Thoracic aorta (tissue), 2 donors: ENCODE measurements around the gene TFIP11. TPM values are rescaled to one million over a fixed set of nuclear protein-coding genes. Genes with fewer than 3 reads are reported as not detected.

Experiments
- ATAC-seq: fragments of 150-250 bp; one replicate; pipeline ENCODE4 v1.8.0; 2017; ENCODE audit warnings: low read depth; ENCODE audit not compliant: insufficient number of reproducible peaks, low FRiP score
- DNase-seq: peaks from one replicate; pipeline ENCODE4 v3.0.0-alpha.2; 2020; ENCODE audit warnings: low spot score
- H3K27ac ChIP-seq, 2 donors: fragments of 200-600 bp; sonication (generic); 1 replicate in 1 of 2; 2 replicates in 1 of 2; pipeline ENCODE4 v1.5.1; 2016; ENCODE audit warnings: mild to moderate bottlenecking in 2 of 2, moderate library complexity in 2 of 2
- H3K27me3 ChIP-seq: fragments of 200-600 bp; sonication (generic); replicated peaks from 2 replicates; pipeline ENCODE4 v1.6.0; 2016; ENCODE audit warnings: mild to moderate bottlenecking; ENCODE audit not compliant: insufficient read depth
- H3K36me3 ChIP-seq: fragments of 200-600 bp; sonication (generic); one replicate; pipeline ENCODE4 v1.5.1; 2016
- H3K4me1 ChIP-seq, 2 donors: fragments of 200-600 bp; sonication (generic); 1 replicate in 1 of 2; 2 replicates in 1 of 2; pipeline versions ENCODE4 v1.5.1 to v1.6.0; 2016; ENCODE audit warnings: low read depth in 2 of 2, mild to moderate bottlenecking in 1 of 2; ENCODE audit not compliant: control insufficient read depth in 1 of 2
- H3K4me3 ChIP-seq: fragments of 200-600 bp; sonication (generic); 2 replicates; pipeline ENCODE4 v1.5.1; 2016; ENCODE audit warnings: mild to moderate bottlenecking
- H3K9me3 ChIP-seq: fragments of 200-600 bp; sonication (generic); 2 replicates; pipeline ENCODE4 v1.5.1; 2016
- total RNA-seq, 2 donors: library from RNA; depleted of rRNA; stranded (reverse); fragments of >200 nt; gene quantifications; one replicate each; pipeline versions ENCODE4 v1.1.0 to v1.2.3, GENCODE V29; 2016
- TF ChIP-seq, protein P1 (sequence below): fragments of 200-600 bp; sonication (generic); IDR thresholded peaks from one replicate; pipeline ENCODE4 v1.5.1; 2019; ENCODE audit warnings: antibody characterized with exemption

The TFIP11 gene
- total RNA-seq, 2 donors from 2014 or later: 21.7 to 60.6 TPM

DNA sequence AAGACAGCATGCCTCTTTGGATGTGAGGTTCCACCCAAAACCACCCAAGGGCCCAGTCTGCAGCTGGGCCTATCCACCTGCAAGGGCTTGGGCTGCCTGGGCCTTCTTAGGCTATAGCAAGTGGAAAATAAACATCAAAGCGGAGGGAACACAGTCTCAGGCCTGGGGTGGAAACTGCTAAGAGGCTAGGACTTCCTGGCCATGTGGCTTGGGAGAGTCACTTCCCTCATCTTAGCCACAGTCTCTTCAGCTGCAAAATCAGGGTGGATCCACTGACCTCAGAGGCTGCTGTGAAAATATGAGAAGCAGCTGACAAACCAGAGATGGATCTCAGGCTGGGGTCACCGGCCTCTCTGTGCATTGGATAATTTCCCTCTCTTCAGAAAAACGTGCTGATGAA is 30.6 kb upstream of the TFIP11 start:
- ATAC-seq (no peak), DNase-seq (no peak)

DNA sequence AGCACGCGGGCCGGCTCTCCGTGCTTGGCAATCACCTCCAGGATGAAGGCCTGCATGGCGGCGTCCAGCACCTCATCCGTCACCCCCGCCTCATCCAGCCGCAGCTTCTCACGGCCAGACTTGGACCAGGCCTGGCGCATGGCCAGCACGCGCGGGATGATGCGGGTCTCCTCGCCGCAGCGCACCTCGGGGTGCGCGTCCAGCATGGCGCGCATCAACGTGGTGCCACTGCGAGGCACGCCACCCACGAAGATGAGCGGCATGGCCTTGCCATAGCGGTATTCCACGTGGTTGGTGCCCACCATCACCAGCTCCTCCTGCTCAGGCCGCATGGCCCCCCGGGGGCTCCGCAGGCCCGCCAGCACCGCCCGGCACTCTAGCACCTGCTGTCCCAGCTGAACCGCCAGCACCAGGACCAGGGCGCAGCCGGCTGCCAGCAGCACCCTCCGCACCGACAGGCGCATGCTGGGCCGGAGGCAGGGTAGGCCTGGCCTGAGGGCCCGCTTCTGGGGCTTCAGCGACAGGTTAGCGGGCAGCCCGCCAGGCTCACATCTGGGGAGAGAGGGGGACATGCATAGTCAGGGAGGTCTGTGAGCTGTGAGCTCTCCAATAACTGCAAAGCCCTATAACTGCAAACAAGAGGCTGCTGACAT is 29.0 kb upstream of the TFIP11 start:
- Histone ChIP-seq H3K4me3 (no peak overlapping the region), H3K9me3 (no peaks in the 10 kb centered on the region), H3K4me1 (no peaks in the 10 kb centered on the region), H3K27ac (no peak overlapping the region), H3K36me3 (peaks cover 13% of the 10 kb centered on the region), H3K27me3 (no peaks in the 10 kb centered on the region)
- ATAC-seq: no peak
- TF ChIP-seq, protein P1, sequence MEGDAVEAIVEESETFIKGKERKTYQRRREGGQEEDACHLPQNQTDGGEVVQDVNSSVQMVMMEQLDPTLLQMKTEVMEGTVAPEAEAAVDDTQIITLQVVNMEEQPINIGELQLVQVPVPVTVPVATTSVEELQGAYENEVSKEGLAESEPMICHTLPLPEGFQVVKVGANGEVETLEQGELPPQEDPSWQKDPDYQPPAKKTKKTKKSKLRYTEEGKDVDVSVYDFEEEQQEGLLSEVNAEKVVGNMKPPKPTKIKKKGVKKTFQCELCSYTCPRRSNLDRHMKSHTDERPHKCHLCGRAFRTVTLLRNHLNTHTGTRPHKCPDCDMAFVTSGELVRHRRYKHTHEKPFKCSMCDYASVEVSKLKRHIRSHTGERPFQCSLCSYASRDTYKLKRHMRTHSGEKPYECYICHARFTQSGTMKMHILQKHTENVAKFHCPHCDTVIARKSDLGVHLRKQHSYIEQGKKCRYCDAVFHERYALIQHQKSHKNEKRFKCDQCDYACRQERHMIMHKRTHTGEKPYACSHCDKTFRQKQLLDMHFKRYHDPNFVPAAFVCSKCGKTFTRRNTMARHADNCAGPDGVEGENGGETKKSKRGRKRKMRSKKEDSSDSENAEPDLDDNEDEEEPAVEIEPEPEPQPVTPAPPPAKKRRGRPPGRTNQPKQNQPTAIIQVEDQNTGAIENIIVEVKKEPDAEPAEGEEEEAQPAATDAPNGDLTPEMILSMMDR: no peak
- no peak for DNase-seq

More for the DNA sequence above, 30.6 kb upstream of the TFIP11 start:
- Histone ChIP-seq H3K4me1 (no peaks in the 10 kb centered on the region), H3K27me3 (no peaks in the 10 kb centered on the region), H3K36me3 (peaks cover 9% of the 10 kb centered on the region), H3K4me3 (no peak overlapping the region), H3K9me3 (no peaks in the 10 kb centered on the region), H3K27ac (no peak overlapping the region)
- TF ChIP-seq, protein P1: no peak

DNA sequence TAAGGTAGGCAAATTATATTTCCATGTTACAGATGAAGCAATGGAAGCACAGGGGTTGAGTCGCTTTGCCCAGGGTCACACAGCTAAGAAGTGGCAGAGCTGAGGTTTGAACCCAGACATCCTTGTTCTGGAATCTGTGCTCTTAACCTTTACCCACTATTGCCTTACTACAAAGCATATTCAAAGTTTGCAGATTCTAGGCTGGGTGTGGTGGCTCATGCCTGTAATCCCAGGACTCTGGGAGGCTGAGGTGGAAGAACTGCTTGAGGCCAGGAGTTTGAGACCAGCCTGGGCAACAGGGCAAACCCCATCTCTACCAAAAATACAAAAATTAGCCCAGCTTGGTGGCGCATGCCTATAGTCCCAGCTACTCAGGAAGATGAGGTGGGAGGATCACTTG is 27.8 kb upstream of the TFIP11 start:
- DNase-seq: no peak
- Histone ChIP-seq H3K4me3 (no peak overlapping the region), H3K27me3 (no peaks in the 10 kb centered on the region), H3K9me3 (no peaks in the 10 kb centered on the region), H3K4me1 (no peaks in the 10 kb centered on the region), H3K27ac (no peak overlapping the region), H3K36me3 (peaks cover 13% of the 10 kb centered on the region)
- TF ChIP-seq, protein P1: no peak
- ATAC-seq: no peak

DNA sequence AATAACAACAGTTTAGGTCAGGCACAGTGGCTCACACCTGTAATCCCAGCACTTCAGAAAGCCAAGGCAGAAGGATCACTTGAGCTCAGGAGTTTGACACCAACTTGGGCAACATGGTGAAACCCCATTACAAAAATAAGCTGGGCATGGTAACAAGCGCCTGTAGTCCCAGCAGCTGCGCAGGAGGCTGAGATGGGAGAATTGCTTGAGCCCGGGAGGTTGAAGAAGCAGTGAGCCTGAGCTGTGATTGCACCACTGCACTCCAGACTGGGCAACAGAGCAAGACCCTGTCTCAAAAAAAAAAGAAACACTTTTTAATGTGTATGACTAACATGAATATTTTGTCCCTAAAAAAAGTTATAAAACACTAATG is 24.5 kb upstream of the TFIP11 start:
- Histone ChIP-seq H3K36me3 (peaks cover 17% of the 10 kb centered on the region), H3K9me3 (no peaks in the 10 kb centered on the region), H3K4me3 (no peak overlapping the region), H3K27ac (no peak overlapping the region), H3K27me3 (no peaks in the 10 kb centered on the region), H3K4me1 (no peaks in the 10 kb centered on the region)
- TF ChIP-seq, protein P1: no peak
- DNase-seq: no peak
- ATAC-seq: no peak

DNA sequence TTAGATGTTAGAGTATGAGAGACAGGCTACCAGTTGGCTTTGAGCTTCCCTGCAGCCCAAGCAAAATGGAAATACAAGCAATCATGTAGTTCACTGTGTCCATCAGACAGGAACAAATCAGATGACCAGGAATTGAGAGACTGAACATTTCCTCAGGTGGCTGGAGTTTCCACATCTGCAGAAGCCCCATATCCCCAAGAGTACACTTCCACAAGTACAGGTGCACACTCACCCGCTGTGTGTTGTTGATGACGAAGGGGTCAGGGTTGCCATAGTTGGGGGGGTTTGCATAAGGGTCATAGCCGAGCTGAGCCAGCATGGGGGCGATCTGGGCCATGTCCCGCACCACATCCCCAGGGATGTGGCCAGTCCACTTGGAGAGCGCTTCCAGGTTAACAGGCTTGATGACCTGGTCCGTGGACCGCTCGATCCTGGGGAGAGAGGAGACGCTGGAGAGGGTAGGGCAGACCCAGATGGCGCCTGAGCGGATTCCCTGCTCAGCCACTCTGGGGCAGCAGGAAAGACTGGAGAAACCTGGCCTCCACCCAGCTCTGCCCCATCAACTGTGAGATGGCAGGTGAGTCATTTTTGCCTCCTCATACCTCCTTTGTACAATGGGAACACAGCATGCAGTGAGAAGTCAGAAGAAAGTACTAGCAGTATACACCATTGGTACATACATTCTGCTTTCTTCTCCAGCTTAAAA is 23.9 kb upstream of the TFIP11 start:
- DNase-seq (no peak), ATAC-seq (no peak)
- Histone ChIP-seq H3K27ac (no peak overlapping the region), H3K9me3 (no peaks in the 10 kb centered on the region), H3K27me3 (no peaks in the 10 kb centered on the region), H3K36me3 (peaks cover 14% of the 10 kb centered on the region), H3K4me1 (no peaks in the 10 kb centered on the region), H3K4me3 (no peak overlapping the region)
- TF ChIP-seq, protein P1: no peak
